Lower leg skin (tissue), 3 donors: ENCODE measurements around the gene PCMTD2.

Experiments used
- CTCF ChIP-seq, 3 donors: fragments of 450-650 bp; IDR thresholded peaks; one replicate each; pipeline ENCODE4 v1.5.1; 2016; ENCODE audit warnings: antibody characterized with exemption in 3 of 3, mild to moderate bottlenecking in 3 of 3, moderate library complexity in 2 of 3
- POLR2A ChIP-seq, 2 donors: fragments of 450-650 bp; IDR thresholded peaks; one replicate each; pipeline ENCODE4 v1.6.1; 2016 to 2017; ENCODE audit warnings: antibody characterized with exemption in 2 of 2, mild to moderate bottlenecking in 1 of 2, moderate library complexity in 1 of 2

GRCh38 chr20:64239449-64240242 lies 15.9 kb upstream of the PCMTD2 start:
- TF ChIP-seq CTCF (IDR thresholded peaks at IDR 0.05) (no peak), POLR2A (IDR thresholded peaks at IDR 0.05) (no peak)
